Retinal pigment epithelial cell (primary cell): Measurements from ENCODE around the gene SFTA2.
A peak's percentile ranks its signal among the peaks of the same experiment; 100 is the strongest.

Experiments
- DNase-seq: peaks from one replicate; pipeline ENCODE4 v3.0.0-alpha.2; 2010; ENCODE audit warnings: low read depth
- H3K4me3 ChIP-seq: 2 replicates; pipeline ENCODE4 v1.5.1; 2011; ENCODE audit warnings: mild to moderate bottlenecking, low read length, control low read depth, moderate library complexity
- TF ChIP-seq, protein P1 (sequence below): conservative IDR thresholded peaks from 2 replicates; pipeline ENCODE4 v1.5.1; 2011; ENCODE audit warnings: low read depth, low read length, control low read depth, inconsistent platforms

SFTA2 gene

DNA sequence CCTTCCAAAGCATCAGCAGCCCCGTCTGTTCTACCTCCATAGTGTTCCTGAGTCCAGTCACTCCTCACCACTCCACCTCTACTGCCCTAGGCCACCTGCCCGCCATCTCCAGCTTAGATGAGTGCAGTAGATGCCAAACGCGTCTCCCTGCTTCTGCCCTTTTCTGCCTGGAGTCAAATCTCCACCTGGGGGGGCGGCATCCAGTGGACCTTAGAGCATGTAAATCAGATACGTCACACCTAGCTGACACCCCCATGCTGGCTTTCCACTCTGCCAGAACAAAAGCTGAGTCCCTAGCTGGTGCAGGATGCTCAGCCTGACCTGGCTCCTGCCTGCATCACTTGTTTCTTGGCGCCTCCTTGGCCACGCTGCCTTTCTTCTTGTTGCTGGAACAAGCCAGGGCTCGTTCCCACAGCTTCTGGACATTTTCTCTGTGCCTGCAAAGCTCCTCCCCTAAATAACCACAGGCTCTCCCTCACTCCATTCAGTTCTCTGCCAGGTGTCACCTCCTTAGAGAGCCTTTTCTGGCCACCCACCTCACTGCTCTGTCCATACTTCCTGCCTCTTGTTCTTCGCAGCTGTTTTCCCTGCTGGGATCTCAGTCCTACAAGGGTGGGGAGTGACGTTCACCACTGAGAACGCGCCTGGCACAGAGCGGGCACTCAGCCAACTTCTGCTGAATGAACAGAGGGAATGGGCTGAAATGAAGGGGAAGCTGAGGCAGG is 41.9 kb downstream of the SFTA2 start:
- DNase-seq, result no peak
- TF ChIP-seq, protein P1, sequence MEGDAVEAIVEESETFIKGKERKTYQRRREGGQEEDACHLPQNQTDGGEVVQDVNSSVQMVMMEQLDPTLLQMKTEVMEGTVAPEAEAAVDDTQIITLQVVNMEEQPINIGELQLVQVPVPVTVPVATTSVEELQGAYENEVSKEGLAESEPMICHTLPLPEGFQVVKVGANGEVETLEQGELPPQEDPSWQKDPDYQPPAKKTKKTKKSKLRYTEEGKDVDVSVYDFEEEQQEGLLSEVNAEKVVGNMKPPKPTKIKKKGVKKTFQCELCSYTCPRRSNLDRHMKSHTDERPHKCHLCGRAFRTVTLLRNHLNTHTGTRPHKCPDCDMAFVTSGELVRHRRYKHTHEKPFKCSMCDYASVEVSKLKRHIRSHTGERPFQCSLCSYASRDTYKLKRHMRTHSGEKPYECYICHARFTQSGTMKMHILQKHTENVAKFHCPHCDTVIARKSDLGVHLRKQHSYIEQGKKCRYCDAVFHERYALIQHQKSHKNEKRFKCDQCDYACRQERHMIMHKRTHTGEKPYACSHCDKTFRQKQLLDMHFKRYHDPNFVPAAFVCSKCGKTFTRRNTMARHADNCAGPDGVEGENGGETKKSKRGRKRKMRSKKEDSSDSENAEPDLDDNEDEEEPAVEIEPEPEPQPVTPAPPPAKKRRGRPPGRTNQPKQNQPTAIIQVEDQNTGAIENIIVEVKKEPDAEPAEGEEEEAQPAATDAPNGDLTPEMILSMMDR, result no peak
- no peak overlapping the region for H3K4me3 ChIP-seq

DNA sequence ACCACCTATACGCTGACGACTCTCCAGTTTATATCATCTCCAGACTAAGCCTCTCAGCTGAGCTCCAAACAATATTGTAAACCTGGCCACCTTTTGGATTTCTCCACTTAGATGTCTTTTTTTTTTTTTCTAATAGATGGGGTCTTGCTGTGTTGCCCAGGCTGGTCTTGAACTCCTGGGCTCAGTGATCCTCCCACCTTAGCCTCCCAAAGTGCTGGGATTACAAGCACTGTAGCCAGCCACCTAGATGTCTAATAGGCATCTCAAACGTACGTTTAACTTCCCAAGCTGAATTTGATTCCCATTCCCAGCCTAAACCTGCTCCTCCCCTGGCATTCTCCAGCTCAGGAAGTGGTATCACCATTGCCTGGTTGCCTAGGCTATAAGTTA is 42.5 kb downstream of the SFTA2 start:
- TF ChIP-seq, protein P1, result no peak
- H3K4me3 ChIP-seq, result no peak overlapping the region
- no peak for DNase-seq

DNA sequence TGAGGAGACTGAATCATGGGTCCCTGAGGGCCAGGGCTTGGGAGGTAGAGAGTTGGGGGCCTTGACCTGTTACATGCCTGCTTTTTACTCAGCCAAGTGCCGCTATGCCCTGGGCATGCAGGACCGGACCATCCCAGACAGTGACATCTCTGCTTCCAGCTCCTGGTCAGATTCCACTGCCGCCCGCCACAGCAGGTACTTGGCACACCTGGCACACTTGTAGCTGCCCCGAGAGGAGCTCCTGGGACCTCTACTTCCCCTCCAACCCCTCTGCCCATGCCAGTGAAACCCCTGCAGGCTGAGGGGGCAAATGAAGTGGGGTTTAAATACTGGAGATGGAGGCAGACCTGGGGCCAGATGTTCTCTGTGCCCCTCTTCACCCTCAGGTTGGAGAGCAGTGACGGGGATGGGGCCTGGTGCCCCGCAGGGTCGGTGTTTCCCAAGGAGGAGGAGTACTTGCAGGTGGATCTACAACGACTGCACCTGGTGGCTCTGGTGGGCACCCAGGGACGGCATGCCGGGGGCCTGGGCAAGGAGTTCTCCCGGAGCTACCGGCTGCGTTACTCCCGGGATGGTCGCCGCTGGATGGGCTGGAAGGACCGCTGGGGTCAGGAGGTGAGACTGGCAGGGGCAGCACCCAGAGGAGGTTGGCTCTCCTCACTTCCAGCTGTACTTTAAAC is 43.0 kb downstream of the SFTA2 start:
- no peak for DNase-seq
- no peak overlapping the region for H3K4me3 ChIP-seq
- TF ChIP-seq, protein P1, result no peak

DNA sequence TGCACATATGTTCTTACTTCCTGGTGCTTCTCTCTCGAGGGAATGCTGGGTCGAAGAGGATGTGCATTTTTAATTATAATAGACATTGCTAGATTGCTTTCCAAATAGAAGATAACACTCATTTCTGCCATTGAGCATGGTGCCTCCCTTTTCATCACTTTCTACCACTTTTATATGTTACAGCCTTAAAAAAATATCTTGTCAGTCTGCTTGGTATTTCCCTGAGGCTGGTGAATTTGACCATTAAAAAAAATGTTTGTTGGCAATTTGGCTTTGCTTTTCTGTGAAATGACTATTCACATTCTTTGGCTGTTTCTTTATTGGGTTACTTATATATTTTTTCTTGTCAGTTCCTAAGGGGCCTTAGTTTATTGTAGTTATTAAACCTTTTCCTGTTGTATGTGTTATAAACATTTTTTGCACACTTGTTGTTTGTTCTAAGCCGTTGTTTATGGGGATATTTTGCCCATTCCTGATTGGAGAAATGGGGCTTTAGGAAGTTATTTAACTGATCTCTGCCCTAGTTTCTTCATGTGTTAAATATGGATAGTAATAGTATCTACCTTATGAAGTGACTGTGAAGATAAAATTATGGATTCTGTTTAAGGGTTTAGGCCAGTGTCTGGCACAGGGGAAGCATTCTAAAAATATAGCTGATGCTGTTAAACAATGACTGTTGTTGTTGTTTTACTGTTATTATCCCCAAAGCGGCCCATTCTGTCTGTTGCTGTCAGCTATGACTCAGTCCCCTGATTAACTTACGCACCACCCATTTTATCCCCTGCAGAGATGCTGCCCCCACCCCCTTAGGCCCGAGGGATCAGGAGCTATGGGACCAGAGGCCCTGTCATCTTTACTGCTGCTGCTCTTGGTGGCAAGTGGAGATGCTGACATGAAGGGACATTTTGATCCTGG is 43.8 kb downstream of the SFTA2 start:
- no peak for DNase-seq
- TF ChIP-seq, protein P1, result no peak
- H3K4me3 ChIP-seq, result no peak overlapping the region

DNA sequence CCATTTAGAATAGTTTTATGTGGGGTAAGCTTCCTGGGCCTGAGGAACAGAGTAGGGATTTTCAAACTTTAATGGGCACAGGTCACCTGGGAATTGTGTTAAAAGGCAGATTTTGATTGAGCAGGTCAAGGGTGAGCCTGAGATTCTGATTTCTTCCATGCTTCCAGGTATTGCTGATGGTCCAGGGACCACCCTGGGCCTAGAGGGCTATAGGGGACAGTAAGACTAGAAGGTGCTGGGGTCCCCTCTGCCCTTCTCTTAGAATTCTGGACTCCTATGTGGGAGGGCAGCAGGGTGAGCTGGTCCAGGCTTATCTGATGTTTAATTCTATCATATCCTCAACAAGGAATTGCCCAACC is 45.1 kb downstream of the SFTA2 start:
- no peak for DNase-seq
- peak overlapping the region; percentile 75 for H3K4me3 ChIP-seq
- TF ChIP-seq, protein P1, result no peak

DNA sequence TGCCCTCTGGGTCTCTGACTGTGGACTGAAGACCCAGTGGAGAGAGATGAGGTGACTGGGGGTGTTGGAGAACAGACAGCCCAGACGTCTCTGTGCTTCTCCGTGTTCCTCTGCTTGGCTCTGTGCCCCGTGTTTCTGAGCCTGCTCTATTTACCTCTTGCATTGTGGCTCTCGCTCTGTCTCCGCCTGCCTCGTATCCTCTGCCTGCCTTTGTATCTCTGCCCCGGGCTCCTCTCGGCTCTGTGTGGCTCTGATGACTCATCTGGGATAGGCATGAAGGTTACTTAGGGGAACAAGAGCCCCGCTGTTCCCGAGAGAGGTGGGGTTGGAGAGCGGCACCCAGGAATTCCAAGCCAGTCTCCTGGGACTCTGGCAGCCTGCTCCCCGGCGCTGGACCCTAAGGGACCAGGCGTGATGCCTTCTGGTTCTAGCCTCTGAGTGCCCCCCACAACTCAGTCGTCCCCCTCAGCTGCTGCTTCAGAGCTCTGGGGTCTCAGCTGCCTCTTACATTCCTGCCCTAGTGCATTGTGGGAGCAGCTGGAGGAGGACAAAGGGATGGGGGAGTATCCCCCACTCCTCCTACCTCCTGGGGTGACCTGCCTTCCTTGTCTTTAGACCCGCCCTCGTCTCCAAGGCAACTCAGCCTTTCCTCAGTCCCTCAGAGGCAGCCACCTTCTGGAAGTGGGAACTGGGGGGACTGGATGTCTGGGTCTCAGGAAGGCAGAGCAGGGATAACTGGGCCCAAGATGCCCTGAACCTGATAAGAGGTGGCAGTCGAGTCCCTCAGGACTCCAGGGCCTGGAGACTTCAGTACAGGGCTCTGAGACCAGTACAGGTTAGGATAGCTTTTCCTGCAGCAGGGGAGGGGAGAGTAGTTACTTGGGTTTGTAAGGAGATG is 45.7 kb downstream of the SFTA2 start:
- H3K4me3 ChIP-seq, result peak overlapping the region; percentile 75
- no peak for DNase-seq
- TF ChIP-seq, protein P1, result no peak
